ENCODE results near the gene NEURL2. TPM values are rescaled to one million over a fixed set of nuclear protein-coding genes. Genes with fewer than 3 reads are reported as not detected.

NEURL2 gene
- total and polyA plus RNA-seq, 10 of the 15 experiments (the other 5 are each of a cell fraction or from before 2014, with no cell fraction given) = 0.53 to 7.0 (median 2.7) TPM

- POLR2A ChIA-PET = interaction anchor here (0.6 to 3.9 kb wide), 7 partner anchors 10 to 104 kb away, joined by 3 to 32 read pairs (median 3); partner anchors contain the start of genes CTSA, NEURL2 and PCIF1
Measured at GRCh38 chr20:45909336-45909808, 18.4 kb upstream of the NEURL2 start.

GRCh38 chr20:45908084-45908483, 17.1 kb upstream of the NEURL2 start:
- no peaks in the 10 kb centered on the region for H4K20me1 ChIP-seq (ENCODE audit: control insufficient read depth, insufficient read depth)
- POLR2A ChIA-PET = interaction anchor here (1.7 kb wide), 1 partner anchor 29 kb away, joined by 4 read pairs; no protein-coding TSS in a partner anchor
- no peak overlapping the region for H3K9ac ChIP-seq (ENCODE audit: control insufficient read depth, insufficient read depth, low read length)
- no TSS peak for BruUV-seq (replicated peaks)
- FAIRE-seq (no peak), ATAC-seq (no peak), DNase-seq (ENCODE audit: low read depth, low spot score) (no peak)
- H3K4me2 ChIP-seq (ENCODE audit: control insufficient read depth, insufficient read depth) = no peak overlapping the region
- in situ Hi-C loops (cut with MboI) = no loop called here
- H3K27me3 ChIP-seq (replicated peaks in 1 of 2; ENCODE audit: control insufficient read depth in 2 of 2, insufficient read depth in 2 of 2, low read length in 1 of 2) = no peaks in the 10 kb centered on the region
- no peak overlapping the region for H2AFZ ChIP-seq (ENCODE audit: control insufficient read depth, low read depth, low read length)
- intact Hi-C loops (cut with micrococcal nuclease; ENCODE audit: unreplicated experiment) = no loop called here
- H3K36me3 ChIP-seq (ENCODE audit: control insufficient read depth in 2 of 2, insufficient read depth in 2 of 2, low read length in 1 of 2) = no peaks in the 10 kb centered on the region
- SMC1A ChIA-PET (ENCODE audit: uncharacterized antibody, unreplicated experiment) = no interaction called here
- H3K27ac ChIP-seq (ENCODE audit: control insufficient read depth, insufficient read depth) = no peak overlapping the region
- WGBS (ENCODE audit: insufficient coverage, insufficient replicate concordance, low lambda C conversion rate, missing lambda C conversion rate) = 94% methylated on average over 2 of the region's 2 CpGs
- no peaks in the 10 kb centered on the region for H3K9me3 ChIP-seq (replicated peaks; ENCODE audit: control insufficient read depth, insufficient read depth, low read length)
- peaks cover 15% of the 10 kb centered on the region for H3K4me1 ChIP-seq (ENCODE audit: control insufficient read depth, insufficient read depth, low read length)
- H3K4me3 ChIP-seq = no peak overlapping the region
- H3K79me2 ChIP-seq (ENCODE audit: control insufficient read depth, insufficient read depth, low read length) = no peaks in the 10 kb centered on the region
- RAD21 ChIA-PET (ENCODE audit: unreplicated experiment) = no interaction called here
- CTCF ChIA-PET = interaction anchor here (1.2 kb wide), 1 partner anchor 109 kb away, joined by 3 read pairs; no protein-coding TSS in a partner anchor
- TF ChIP-seq STAT3 (IDR thresholded peaks at IDR 0.05; ENCODE audit: low read depth, low read length) (no peak), USF2 (IDR thresholded peaks at IDR 0.05; ENCODE audit: borderline replicate concordance, low read depth, low read length) (no peak), KLF5 (IDR thresholded peaks at IDR 0.05; ENCODE audit: partially characterized antibody) (no peak), ZNF274 (IDR thresholded peaks at IDR 0.05; ENCODE audit: insufficient read depth, insufficient read length) (no peak)
- TF ChIP-seq, protein P1, sequence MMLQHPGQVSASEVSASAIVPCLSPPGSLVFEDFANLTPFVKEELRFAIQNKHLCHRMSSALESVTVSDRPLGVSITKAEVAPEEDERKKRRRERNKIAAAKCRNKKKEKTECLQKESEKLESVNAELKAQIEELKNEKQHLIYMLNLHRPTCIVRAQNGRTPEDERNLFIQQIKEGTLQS (IDR thresholded peaks at IDR 0.05; ENCODE audit: borderline replicate concordance, extremely low read depth, low read depth, low read length) = no peak
- TF ChIP-seq, protein P2, sequence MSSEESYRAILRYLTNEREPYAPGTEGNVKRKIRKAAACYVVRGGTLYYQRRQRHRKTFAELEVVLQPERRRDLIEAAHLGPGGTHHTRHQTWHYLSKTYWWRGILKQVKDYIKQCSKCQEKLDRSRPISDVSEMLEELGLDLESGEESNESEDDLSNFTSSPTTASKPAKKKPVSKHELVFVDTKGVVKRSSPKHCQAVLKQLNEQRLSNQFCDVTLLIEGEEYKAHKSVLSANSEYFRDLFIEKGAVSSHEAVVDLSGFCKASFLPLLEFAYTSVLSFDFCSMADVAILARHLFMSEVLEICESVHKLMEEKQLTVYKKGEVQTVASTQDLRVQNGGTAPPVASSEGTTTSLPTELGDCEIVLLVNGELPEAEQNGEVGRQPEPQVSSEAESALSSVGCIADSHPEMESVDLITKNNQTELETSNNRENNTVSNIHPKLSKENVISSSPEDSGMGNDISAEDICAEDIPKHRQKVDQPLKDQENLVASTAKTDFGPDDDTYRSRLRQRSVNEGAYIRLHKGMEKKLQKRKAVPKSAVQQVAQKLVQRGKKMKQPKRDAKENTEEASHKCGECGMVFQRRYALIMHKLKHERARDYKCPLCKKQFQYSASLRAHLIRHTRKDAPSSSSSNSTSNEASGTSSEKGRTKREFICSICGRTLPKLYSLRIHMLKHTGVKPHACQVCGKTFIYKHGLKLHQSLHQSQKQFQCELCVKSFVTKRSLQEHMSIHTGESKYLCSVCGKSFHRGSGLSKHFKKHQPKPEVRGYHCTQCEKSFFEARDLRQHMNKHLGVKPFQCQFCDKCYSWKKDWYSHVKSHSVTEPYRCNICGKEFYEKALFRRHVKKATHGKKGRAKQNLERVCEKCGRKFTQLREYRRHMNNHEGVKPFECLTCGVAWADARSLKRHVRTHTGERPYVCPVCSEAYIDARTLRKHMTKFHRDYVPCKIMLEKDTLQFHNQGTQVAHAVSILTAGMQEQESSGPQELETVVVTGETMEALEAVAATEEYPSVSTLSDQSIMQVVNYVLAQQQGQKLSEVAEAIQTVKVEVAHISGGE (CRISPR knock-in tag; IDR thresholded peaks at IDR 0.05) = no peak

More at GRCh38 chr20:45909336-45909808, 18.4 kb upstream of the NEURL2 start:
- whole genome bisulfite sequencing (ENCODE audit: insufficient coverage, insufficient replicate concordance, low lambda C conversion rate, missing lambda C conversion rate) = 88% methylated on average over 12 of the region's 12 CpGs
- Histone ChIP-seq H3K4me2 (ENCODE audit: control insufficient read depth, insufficient read depth) (no peak overlapping the region), H4K20me1 (ENCODE audit: control insufficient read depth, insufficient read depth) (no peaks in the 10 kb centered on the region), H3K36me3 (ENCODE audit: control insufficient read depth in 2 of 2, insufficient read depth in 2 of 2, low read length in 1 of 2) (no peaks in the 10 kb centered on the region), H3K27me3 (replicated peaks in 1 of 2; ENCODE audit: control insufficient read depth in 2 of 2, insufficient read depth in 2 of 2, low read length in 1 of 2) (no peaks in the 10 kb centered on the region), H2AFZ (ENCODE audit: control insufficient read depth, low read depth, low read length) (no peak overlapping the region), H3K79me2 (ENCODE audit: control insufficient read depth, insufficient read depth, low read length) (no peaks in the 10 kb centered on the region), H3K27ac (ENCODE audit: control insufficient read depth, insufficient read depth) (no peak overlapping the region), H3K4me3 (no peak overlapping the region), H3K9ac (ENCODE audit: control insufficient read depth, insufficient read depth, low read length) (no peak overlapping the region), H3K4me1 (ENCODE audit: control insufficient read depth, insufficient read depth, low read length) (peaks cover 15% of the 10 kb centered on the region), H3K9me3 (replicated peaks; ENCODE audit: control insufficient read depth, insufficient read depth, low read length) (no peaks in the 10 kb centered on the region)
- ATAC-seq (no peak), FAIRE-seq (no peak), DNase-seq (ENCODE audit: low read depth, low spot score) (no peak)
- TF ChIP-seq TCF12 (IDR thresholded peaks at IDR 0.05; ENCODE audit: low read depth, low read length) (no peak), PKNOX1 (IDR thresholded peaks at IDR 0.05) (no peak), POLR2AphosphoS2 (IDR thresholded peaks at IDR 0.05; ENCODE audit: low read depth, low read length) (no peak), CBX5 (IDR thresholded peaks at IDR 0.05; ENCODE audit: low read depth) (no peak)
- in situ Hi-C loops (cut with MboI) = no loop called here
- intact Hi-C loops (cut with micrococcal nuclease; ENCODE audit: unreplicated experiment) = no loop called here
- no TSS peak for BruUV-seq (replicated peaks)
- ChIA-PET SMC1A (ENCODE audit: uncharacterized antibody, unreplicated experiment) (interaction anchor here (0.8 to 3.5 kb wide), 5 partner anchors 17 to 62 kb away, joined by 3 to 12 read pairs (median 3); partner anchors contain the start of genes CTSA and NEURL2), RAD21 (ENCODE audit: unreplicated experiment) (no interaction called here), CTCF (interaction anchor here (0.9 to 3.1 kb wide), 4 partner anchors 24 to 111 kb away, joined by 3 to 19 read pairs (median 4); no protein-coding TSS in a partner anchor)
